B cell (primary cell): ENCODE data around the gene TLR5. TPM values are rescaled to one million over a fixed set of nuclear protein-coding genes. Genes with fewer than 3 reads are reported as not detected.

Experiments
- ATAC-seq: fragments of 200-7000 bp; cut with Tn5 transposase; one replicate; pipeline ENCODE4 v1.10.0; 2021; ENCODE audit warnings: low read depth, mild to moderate bottlenecking, moderate number of reproducible peaks, moderate library complexity
- CTCF ChIA-PET: fragments of 350-600 bp; sonication (Branson Sonifier 250); formaldehyde crosslinking; loops from one replicate; lab custom pipeline; 2021; ENCODE audit warnings: antibody characterized with exemption, inconsistent platforms; lab: Charles Lee
- POLR2A ChIA-PET: fragments of 350-600 bp; sonication (Branson Sonifier 250); formaldehyde crosslinking; loops from one replicate; lab custom pipeline; 2021; ENCODE audit warnings: antibody characterized with exemption; lab: Charles Lee
- DNase-seq: peaks from one replicate; pipeline ENCODE4 v3.0.0; 2013
- H2AFZ ChIP-seq: 2 replicates; pipeline ENCODE4 v1.6.1; 2012; ENCODE audit warnings: mild to moderate bottlenecking, low read depth, low read length; ENCODE audit not compliant: insufficient read depth, poor library complexity, severe bottlenecking
- H3K27ac ChIP-seq, 2 donors: 1 replicate in 1 of 2; 2 replicates in 1 of 2; pipeline ENCODE4 v1.5.1; 2012 to 2013; ENCODE audit warnings: low read length in 2 of 2, mild to moderate bottlenecking in 2 of 2, moderate library complexity in 1 of 2
- H3K27me3 ChIP-seq, 4 experiments: fragments of 200-600 bp in 1 of 4; sonication (generic) in 1 of 4; replicated peaks in 1 of 4; 1 replicate in 2 of 4; 2 replicates in 2 of 4; pipeline versions ENCODE4 v1.6.1 to v1.7.0; 2013 to 2016; ENCODE audit warnings: low read length in 3 of 4, mild to moderate bottlenecking in 2 of 4, mixed read lengths in 1 of 4, moderate library complexity in 1 of 4; ENCODE audit not compliant: insufficient read depth in 4 of 4, control insufficient read depth in 3 of 4; ENCODE audit errors: control extremely low read depth in 1 of 4
- H3K36me3 ChIP-seq, 2 experiments: replicated peaks in 1 of 2; 1 replicate in 1 of 2; 2 replicates in 1 of 2; pipeline versions ENCODE4 v1.6.1 to v1.7.1; 2013; ENCODE audit warnings: low read length in 1 of 2; ENCODE audit not compliant: insufficient read depth in 2 of 2, control insufficient read depth in 1 of 2; ENCODE audit errors: control extremely low read depth in 1 of 2, extremely low read depth in 1 of 2
- H3K4me1 ChIP-seq, 2 donors: fragments of 200-600 bp in 1 of 2; sonication (generic) in 1 of 2; 1 replicate in 1 of 2; 2 replicates in 1 of 2; pipeline versions ENCODE4 v1.5.1 to v1.6.1; 2013 to 2017; ENCODE audit warnings: low read length in 2 of 2; ENCODE audit not compliant: control insufficient read depth in 2 of 2, insufficient read depth in 2 of 2
- H3K4me2 ChIP-seq: replicated peaks from 2 replicates; pipeline ENCODE3; 2012; ENCODE audit warnings: mild to moderate bottlenecking, low read depth, low read length; ENCODE audit not compliant: poor library complexity, severe bottlenecking
- H3K4me3 ChIP-seq, 5 experiments: fragments of 200-600 bp in 1 of 5; sonication (generic) in 1 of 5; 1 replicate in 3 of 5; 2 replicates in 2 of 5; pipeline versions ENCODE4 v1.5.1 to v1.7.0; 2011 to 2016; ENCODE audit warnings: low read length in 4 of 5, mild to moderate bottlenecking in 4 of 5, low read depth in 2 of 5, control low read depth in 1 of 5, moderate library complexity in 1 of 5; ENCODE audit not compliant: insufficient read depth in 1 of 5; ENCODE audit errors: control extremely low read depth in 1 of 5, extremely low read depth in 1 of 5
- H3K79me2 ChIP-seq: fragments of 200-600 bp; sonication (generic); one replicate; pipeline ENCODE4 v1.6.0; 2016; ENCODE audit warnings: low read length; ENCODE audit not compliant: control insufficient read depth, insufficient read depth
- H3K9ac ChIP-seq: fragments of 200-600 bp; sonication (generic); 2 replicates; pipeline ENCODE4 v1.6.1; 2017; ENCODE audit warnings: mild to moderate bottlenecking, low read length, moderate library complexity
- H3K9me3 ChIP-seq, 3 donors: one replicate each; pipeline versions ENCODE4 v1.6.1 to v1.7.1; 2013; ENCODE audit warnings: low read length in 2 of 3; ENCODE audit not compliant: control insufficient read depth in 2 of 3, insufficient read depth in 1 of 3; ENCODE audit errors: control extremely low read depth in 1 of 3
- H4K20me1 ChIP-seq: 2 replicates; pipeline ENCODE4 v1.6.0; 2012; ENCODE audit warnings: mild to moderate bottlenecking, low read length; ENCODE audit not compliant: insufficient read depth, control insufficient read depth, poor library complexity, severe bottlenecking
- H3K27ac Mint-ChIP-seq: one replicate; pipeline ENCODE4 v1.8.0; 2021; ENCODE audit warnings: mixed read lengths
- H3K27me3 Mint-ChIP-seq: one replicate; pipeline ENCODE4 v1.8.0; 2021; ENCODE audit warnings: mixed read lengths
- H3K4me1 Mint-ChIP-seq: one replicate; pipeline ENCODE4 v1.8.0; 2021; ENCODE audit warnings: mixed read lengths
- H3K4me3 Mint-ChIP-seq: one replicate; pipeline ENCODE4 v1.8.0; 2021; ENCODE audit warnings: mixed read lengths
- H3K9me3 Mint-ChIP-seq: one replicate; pipeline ENCODE4 v1.8.0; 2022; ENCODE audit warnings: mixed read lengths; ENCODE audit not compliant: insufficient read depth
- EZH2 ChIP-seq: IDR thresholded peaks from 2 replicates; pipeline ENCODE4 v1.6.1; 2012; ENCODE audit warnings: borderline replicate concordance, low read depth, mild to moderate bottlenecking, moderate library complexity, low read length; ENCODE audit not compliant: insufficient read depth, poor library complexity, severe bottlenecking
- WGBS: methylation state at CpG from one replicate; pipeline ENCODE4 v1.1.5; 2013; ENCODE audit warnings: missing lambda C conversion rate; ENCODE audit not compliant: insufficient coverage; 5-methylcytosine and 5-hydroxymethylcytosine counted together
- intact Hi-C: fragments of 100-400 bp; cut with micrococcal nuclease; formaldehyde crosslinking; loops from one replicate; pipeline ENCODE4 v1.10.0; 2022
- polyA plus RNA-seq: library from polyadenylated mRNA; depleted of rRNA; stranded (reverse); fragments of >200 nt; gene quantifications from 2 replicates; pipeline ENCODE4 v1.2.3, GENCODE V29; 2012
- total RNA-seq, 2 donors: library from RNA; stranded (reverse); fragments of 120-200 nt in 1 of 2; gene quantifications; 1 replicate in 1 of 2; 2 replicates in 1 of 2; pipeline versions ENCODE4 v1.2.3 to v1.2.4, GENCODE V29; 2013 to 2022
- TF ChIP-seq, protein P1 (sequence below): fragments of 200-600 bp; IDR thresholded peaks from one replicate; pipeline ENCODE4 v1.8.0; 2022; ENCODE audit warnings: antibody characterized with exemption, mild to moderate bottlenecking

TLR5 gene
- total and polyA plus RNA-seq, 2 donors (not counting 1 experiment from before 2014, with no cell fraction given): 0.21 TPM; not detected in 1

DNA sequence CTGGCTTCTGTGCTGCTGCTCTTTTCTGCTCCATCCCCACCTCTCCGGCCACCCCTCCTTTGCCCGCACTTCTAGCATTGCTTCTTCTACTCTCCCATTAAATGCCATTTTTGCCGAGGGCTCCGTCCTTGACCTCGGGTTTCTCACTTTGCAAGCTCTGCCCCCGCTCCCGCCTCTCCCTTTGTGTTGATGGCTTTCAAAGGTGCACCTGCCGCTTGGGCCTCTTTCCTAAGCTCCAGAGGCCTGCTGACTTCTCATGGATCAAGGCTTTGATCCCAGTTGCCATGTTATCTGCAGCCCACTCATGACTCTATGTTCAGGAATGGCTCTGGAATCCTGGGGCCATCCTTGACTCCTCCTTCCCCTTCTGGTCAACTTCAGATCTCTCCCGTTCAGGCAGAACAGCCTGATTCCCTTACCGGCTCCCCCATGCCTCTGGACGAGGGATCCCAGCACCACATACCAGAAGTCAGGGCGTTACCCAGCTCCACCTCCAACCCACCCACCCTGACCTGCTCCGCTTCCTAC lies 54.3 kb downstream of the TLR5 start:
- Histone ChIP-seq H3K27ac (no peak overlapping the region), H3K79me2 (no peaks in the 10 kb centered on the region), H3K27me3 (no peaks in the 10 kb centered on the region), H3K4me1 (peaks cover 0 to 3% of the 10 kb centered on the region in 2 donors), H4K20me1 (no peaks in the 10 kb centered on the region), H3K9me3 (no peaks in the 10 kb centered on the region), H3K36me3 (no peaks in the 10 kb centered on the region), H3K9ac (no peak overlapping the region), H3K4me2 (no peak overlapping the region), H3K4me3 (no peak overlapping the region), H2AFZ (no peak overlapping the region)
- Mint-ChIP-seq H3K27ac (no peak overlapping the region), H3K27me3 (no peaks in the 10 kb centered on the region), H3K4me1 (no peaks in the 10 kb centered on the region), H3K9me3 (no peaks in the 10 kb centered on the region), H3K4me3 (no peak overlapping the region)
- WGBS: 90% methylated on average over 12 of the region's 13 CpGs
- CTCF ChIA-PET: interaction anchor here (1.1 to 5.2 kb wide), 14 partner anchors 12 to 623 kb away, joined by 3 to 120 read pairs (median 6); partner anchors contain the start of gene FAM177B
- TF ChIP-seq, protein P1, sequence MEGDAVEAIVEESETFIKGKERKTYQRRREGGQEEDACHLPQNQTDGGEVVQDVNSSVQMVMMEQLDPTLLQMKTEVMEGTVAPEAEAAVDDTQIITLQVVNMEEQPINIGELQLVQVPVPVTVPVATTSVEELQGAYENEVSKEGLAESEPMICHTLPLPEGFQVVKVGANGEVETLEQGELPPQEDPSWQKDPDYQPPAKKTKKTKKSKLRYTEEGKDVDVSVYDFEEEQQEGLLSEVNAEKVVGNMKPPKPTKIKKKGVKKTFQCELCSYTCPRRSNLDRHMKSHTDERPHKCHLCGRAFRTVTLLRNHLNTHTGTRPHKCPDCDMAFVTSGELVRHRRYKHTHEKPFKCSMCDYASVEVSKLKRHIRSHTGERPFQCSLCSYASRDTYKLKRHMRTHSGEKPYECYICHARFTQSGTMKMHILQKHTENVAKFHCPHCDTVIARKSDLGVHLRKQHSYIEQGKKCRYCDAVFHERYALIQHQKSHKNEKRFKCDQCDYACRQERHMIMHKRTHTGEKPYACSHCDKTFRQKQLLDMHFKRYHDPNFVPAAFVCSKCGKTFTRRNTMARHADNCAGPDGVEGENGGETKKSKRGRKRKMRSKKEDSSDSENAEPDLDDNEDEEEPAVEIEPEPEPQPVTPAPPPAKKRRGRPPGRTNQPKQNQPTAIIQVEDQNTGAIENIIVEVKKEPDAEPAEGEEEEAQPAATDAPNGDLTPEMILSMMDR: no peak
- TF ChIP-seq EZH2: no peak
- DNase-seq (no peak), ATAC-seq (no peak)
- POLR2A ChIA-PET: no interaction called here
- intact Hi-C loops: no loop called here
